Hepatocyte (in vitro differentiated cells): ENCODE measurements around the gene FCHSD2.

Source experiments
- CTCF ChIP-seq: fragments of 200-600 bp; sonication (generic); IDR thresholded peaks from 2 replicates; pipeline ENCODE4 v1.5.1; 2016; ENCODE audit warnings: antibody characterized with exemption, mild to moderate bottlenecking; ENCODE audit not compliant: poor library complexity
- EZH2 ChIP-seq: fragments of 200-600 bp; sonication (generic); IDR thresholded peaks from 2 replicates; pipeline ENCODE4 v1.6.1; 2016; ENCODE audit warnings: antibody characterized with exemption, mild to moderate bottlenecking, borderline replicate concordance
- EZH2phosphoT487 ChIP-seq: fragments of 200-600 bp; sonication (generic); IDR thresholded peaks from one replicate; pipeline ENCODE4 v1.6.1; 2018; ENCODE audit warnings: antibody characterized with exemption, mild to moderate bottlenecking, low read depth, moderate library complexity; ENCODE audit not compliant: unreplicated experiment, severe bottlenecking

DNA sequence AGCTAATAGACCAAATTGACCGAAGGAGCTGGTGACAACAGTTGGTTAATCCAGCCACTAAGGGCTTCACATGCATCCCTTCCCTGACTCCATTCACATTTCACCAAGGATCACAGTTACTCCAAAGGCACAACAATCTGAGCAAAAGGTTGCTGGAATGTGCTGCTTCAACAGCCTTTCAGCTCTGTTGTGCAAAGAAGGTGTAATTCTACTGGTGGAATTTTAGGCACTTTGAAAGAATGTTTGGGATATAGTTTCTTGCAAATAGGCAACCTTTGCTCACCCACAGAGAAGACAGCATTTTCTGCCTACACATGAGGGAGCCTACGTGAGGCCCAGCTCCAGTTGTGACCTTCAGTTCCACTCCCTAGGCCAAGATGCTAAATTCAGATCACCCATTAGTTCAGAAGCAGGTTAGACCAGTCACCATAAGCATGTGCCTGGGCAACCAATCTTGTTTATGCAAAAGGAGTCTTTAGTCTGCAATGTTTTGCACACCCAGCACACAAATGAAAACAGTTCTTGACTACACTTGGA is 21.6 kb upstream of the FCHSD2 start:
- TF ChIP-seq CTCF (no peak), EZH2 (no peak), EZH2phosphoT487 (no peak)
